Loucy (cell line): ENCODE measurements around the gene TMEM231.

Experiments used
- CTCF ChIP-seq: fragments of 200-600 bp; sonication (generic); conservative IDR thresholded peaks from 2 replicates; pipeline ENCODE4 v1.5.1; 2014; ENCODE audit warnings: mild to moderate bottlenecking, antibody characterized with exemption, low read length
- EZH2phosphoT487 ChIP-seq: fragments of 200-600 bp; IDR thresholded peaks from 2 replicates; pipeline ENCODE4 v1.6.1; 2018; ENCODE audit warnings: antibody characterized with exemption, mild to moderate bottlenecking, moderate library complexity, borderline replicate concordance

GRCh38 chr16:75567911-75568310 lies 11.9 kb upstream of the TMEM231 start:
- TF ChIP-seq CTCF (no peak), EZH2phosphoT487 (no peak)
